Measurements from ENCODE around the gene DPYSL5.

DNA sequence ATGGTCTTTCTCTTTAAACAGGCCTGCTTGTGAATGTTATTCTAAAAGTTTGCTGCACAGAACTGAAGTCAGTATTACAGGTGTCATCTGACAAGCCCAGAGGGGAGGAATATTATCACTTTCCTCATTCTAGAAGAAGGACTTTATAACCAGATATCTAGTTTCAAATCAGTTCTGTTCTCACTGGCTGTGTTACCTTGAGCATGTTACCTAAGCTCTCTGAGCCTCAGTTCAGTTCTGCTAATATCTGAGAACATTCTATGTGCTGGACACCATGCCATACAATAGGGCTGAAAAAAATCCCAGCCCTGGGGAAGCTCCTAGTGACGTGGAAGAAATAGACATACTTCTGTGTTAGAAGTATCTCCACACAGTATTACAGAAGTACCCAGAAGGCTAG lies 150.4 kb downstream of the DPYSL5 start:
- TF ChIP-seq, protein P1, sequence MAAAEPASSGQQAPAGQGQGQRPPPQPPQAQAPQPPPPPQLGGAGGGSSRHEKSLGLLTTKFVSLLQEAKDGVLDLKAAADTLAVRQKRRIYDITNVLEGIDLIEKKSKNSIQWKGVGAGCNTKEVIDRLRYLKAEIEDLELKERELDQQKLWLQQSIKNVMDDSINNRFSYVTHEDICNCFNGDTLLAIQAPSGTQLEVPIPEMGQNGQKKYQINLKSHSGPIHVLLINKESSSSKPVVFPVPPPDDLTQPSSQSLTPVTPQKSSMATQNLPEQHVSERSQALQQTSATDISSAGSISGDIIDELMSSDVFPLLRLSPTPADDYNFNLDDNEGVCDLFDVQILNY (CRISPR knock-in tag; IDR thresholded peaks at IDR 0.05) = no peak
- TF ChIP-seq, protein P2, sequence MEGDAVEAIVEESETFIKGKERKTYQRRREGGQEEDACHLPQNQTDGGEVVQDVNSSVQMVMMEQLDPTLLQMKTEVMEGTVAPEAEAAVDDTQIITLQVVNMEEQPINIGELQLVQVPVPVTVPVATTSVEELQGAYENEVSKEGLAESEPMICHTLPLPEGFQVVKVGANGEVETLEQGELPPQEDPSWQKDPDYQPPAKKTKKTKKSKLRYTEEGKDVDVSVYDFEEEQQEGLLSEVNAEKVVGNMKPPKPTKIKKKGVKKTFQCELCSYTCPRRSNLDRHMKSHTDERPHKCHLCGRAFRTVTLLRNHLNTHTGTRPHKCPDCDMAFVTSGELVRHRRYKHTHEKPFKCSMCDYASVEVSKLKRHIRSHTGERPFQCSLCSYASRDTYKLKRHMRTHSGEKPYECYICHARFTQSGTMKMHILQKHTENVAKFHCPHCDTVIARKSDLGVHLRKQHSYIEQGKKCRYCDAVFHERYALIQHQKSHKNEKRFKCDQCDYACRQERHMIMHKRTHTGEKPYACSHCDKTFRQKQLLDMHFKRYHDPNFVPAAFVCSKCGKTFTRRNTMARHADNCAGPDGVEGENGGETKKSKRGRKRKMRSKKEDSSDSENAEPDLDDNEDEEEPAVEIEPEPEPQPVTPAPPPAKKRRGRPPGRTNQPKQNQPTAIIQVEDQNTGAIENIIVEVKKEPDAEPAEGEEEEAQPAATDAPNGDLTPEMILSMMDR (IDR thresholded peaks at IDR 0.05 in 2 of 3, conservative IDR thresholded peaks at IDR 0.05 in 1 of 3; ENCODE audit: insufficient read depth in 2 of 3, low read depth in 1 of 3, low read length in 3 of 3) = no peak
- TF ChIP-seq, protein P3, sequence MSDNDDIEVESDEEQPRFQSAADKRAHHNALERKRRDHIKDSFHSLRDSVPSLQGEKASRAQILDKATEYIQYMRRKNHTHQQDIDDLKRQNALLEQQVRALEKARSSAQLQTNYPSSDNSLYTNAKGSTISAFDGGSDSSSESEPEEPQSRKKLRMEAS (CRISPR knock-in tag; IDR thresholded peaks at IDR 0.05) = no peak
- TF ChIP-seq TAF1 (IDR thresholded peaks at IDR 0.05; ENCODE audit: control insufficient read depth, extremely low read depth, insufficient read depth, low read length, severe bottlenecking) = no peak
- TF ChIP-seq, protein P4, sequence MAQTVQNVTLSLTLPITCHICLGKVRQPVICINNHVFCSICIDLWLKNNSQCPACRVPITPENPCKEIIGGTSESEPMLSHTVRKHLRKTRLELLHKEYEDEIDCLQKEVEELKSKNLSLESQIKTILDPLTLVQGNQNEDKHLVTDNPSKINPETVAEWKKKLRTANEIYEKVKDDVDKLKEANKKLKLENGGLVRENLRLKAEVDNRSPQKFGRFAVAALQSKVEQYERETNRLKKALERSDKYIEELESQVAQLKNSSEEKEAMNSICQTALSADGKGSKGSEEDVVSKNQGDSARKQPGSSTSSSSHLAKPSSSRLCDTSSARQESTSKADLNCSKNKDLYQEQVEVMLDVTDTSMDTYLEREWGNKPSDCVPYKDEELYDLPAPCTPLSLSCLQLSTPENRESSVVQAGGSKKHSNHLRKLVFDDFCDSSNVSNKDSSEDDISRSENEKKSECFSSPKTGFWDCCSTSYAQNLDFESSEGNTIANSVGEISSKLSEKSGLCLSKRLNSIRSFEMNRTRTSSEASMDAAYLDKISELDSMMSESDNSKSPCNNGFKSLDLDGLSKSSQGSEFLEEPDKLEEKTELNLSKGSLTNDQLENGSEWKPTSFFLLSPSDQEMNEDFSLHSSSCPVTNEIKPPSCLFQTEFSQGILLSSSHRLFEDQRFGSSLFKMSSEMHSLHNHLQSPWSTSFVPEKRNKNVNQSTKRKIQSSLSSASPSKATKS (CRISPR knock-in tag; IDR thresholded peaks at IDR 0.05) = no peak
- TF ChIP-seq EP300 (IDR thresholded peaks at IDR 0.05; ENCODE audit: low read length) = no peak
- no peak for TF ChIP-seq NFXL1 (CRISPR knock-in tag; IDR thresholded peaks at IDR 0.05)
- TF ChIP-seq TEAD1 (CRISPR knock-in tag; IDR thresholded peaks at IDR 0.05) = no peak
- TF ChIP-seq BCL6 (CRISPR knock-in tag; IDR thresholded peaks at IDR 0.05) = no peak
- no peak for TF ChIP-seq HMG20B (CRISPR knock-in tag; IDR thresholded peaks at IDR 0.05)
- no peak for TF ChIP-seq ZKSCAN3 (CRISPR knock-in tag; IDR thresholded peaks at IDR 0.05)
- TF ChIP-seq, protein P5, sequence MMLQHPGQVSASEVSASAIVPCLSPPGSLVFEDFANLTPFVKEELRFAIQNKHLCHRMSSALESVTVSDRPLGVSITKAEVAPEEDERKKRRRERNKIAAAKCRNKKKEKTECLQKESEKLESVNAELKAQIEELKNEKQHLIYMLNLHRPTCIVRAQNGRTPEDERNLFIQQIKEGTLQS (IDR thresholded peaks at IDR 0.05) = no peak
- TF ChIP-seq, protein P5 (CRISPR knock-in tag; conservative IDR thresholded peaks at IDR 0.05) = no peak

Measured in K562 (cell line).